Esophagus mucosa (tissue), 1 donor: ENCODE results near the gene FAM110D. TPM values are rescaled to one million over a fixed set of nuclear protein-coding genes. Genes with fewer than 3 reads are reported as not detected.

Source experiments
- ATAC-seq: fragments of 200-7000 bp; cut with Tn5 transposase; one replicate; pipeline ENCODE4 v1.9.1; 2020
- total RNA-seq: library from RNA; stranded (reverse); gene quantifications from one replicate; pipeline ENCODE4 v1.2.4, GENCODE V29; 2023
- donor health status: DM: yes; HTN: yes; CAD: no.

The FAM110D gene
- 0.68 TPM for total RNA-seq

DNA sequence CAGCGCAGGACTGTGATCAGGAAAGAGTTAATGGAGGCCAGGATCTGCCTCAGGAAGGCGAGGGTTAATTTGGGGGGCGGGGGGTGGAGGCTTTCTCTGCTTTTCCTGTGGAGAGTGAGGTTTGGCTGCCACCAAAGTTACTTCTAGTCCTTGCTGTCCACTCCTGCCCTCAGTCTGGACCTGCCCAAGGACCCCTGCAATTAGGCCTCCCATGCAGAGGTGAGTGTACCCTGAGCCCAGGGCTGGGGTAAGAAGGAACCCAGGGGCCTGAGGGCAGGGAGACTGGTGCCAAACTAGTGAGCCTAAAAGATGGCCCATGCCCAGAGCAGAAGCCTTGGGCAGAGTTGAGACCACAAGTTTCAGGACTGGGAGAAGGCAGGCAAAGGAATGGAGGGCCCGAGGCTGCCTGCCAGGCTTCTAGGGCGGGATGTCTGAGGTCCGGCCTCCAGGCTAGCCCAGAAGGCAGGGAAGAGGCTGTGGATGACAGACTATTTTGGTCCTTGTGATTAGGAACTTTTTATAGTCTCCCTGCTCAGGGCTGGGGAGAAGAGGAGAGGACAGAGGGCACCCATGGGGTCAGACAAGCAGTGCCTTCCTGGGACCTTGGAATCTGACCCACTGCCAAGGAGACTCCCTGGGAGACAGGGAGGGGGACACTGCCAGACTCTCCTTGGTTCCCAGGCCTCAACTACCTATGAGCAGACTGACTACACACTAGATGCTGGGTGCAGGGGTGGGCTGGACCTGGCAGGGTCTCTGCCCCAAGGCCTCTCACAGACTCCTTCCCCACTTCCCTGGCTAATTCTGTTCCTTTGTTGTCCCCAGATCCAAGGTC, at the start of gene FAM110D:
Gene FAM110D, plus strand, starts transcription at position 172 of the 835 bp plus-strand sequence. CDS start 2,213 bp downstream, outside the sequence.
- ATAC-seq: no peak

DNA sequence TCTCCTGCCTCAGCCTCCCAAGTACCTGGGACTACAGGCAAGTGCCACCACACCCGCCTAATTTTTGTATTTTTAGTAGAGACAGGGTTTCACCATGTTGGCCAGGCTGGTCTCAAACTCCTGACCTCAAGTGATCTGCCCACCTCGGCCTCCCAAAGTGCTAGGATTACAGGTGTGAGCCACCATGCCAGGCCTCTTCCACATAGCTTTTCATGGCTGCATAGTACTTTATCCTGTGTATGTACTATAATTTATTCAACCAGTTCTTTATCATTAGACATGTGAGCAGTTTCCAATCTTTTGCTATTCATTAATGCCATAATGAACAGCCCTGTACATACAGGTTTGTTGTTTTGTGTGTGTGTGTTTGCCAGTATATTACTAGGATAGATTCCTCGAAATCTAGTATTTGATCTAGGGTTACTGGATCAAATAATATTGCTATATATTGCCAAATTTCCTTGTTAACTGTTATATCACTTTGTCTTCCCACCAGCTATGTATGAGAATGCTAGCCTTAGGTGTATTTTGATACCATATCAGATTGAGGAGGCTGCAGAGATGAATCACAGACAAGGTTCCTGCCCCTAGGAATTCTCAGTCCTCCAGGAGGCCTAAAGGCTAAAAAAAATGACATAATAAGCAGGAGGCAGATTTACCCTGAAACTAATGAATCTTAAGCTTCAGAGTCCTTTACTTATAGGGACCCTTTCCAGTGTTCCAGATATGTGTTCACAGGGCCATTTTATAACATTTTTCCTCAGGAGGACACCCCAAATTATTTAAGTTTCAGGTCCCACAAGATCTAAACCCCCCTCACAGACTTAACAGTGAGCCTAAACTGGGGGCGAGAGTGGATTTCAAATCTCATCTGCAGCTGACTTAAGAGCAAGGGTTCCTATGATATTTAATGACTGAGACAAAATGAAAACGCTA, 49.4 kb upstream of the FAM110D start:
- no peak for ATAC-seq

GRCh38 chr1:26110731-26111529, 47.9 kb upstream of the FAM110D start:
- peak; percentile 74 for ATAC-seq

DNA sequence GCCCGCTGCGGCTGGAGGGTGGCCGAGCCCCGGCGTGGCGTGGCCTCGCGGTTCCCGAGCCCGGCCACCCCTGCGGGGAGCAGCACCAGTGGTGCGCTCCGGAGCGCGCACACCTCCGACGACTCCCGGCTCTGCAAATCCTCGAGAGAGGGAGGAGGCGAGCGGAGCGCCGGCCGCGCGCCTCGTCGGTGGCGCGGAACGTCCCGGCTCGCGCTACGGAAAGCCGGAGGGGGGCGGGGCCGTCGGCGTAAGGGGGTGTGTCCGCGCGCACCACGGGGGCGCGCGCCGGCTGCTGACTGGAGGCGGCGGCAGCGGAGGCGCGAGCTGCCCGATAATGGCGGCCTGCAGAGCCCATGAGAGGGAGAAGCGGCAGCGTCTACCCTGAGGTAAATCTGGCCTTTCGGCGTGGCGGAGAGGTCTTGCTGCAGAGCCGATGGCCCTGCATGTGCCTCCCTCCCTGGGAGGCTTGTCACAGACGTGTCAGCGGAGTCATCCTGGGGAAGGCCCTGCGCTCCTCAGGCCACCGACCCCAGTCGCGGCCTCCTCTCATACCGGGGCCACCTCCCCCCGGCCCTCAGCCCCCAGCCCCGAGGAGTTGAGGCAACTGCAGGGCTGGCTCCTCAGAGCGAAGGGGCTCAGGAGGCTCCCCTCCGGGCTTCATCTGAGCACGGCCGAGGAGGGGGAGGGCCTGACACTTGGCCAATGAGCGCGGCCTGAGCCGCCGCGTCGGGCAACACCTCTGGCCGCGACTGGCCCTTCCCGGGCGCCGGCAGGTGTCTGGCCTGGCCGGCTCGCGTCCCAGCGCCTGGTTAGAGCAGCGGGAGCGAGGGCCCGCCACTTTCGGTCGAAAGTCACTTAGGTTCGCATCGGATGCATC, 47.1 kb upstream of the FAM110D start, which contains the start of gene PDIK1L:
Gene PDIK1L, plus strand, starts transcription at position 295 of the 877 bp plus-strand sequence. CDS start 2,485 bp downstream, outside the sequence.
- ATAC-seq: peak; percentile 93

- ATAC-seq: peak; percentile 19
Observed at GRCh38 chr1:26112407-26112775, 46.5 kb upstream of the FAM110D start.

DNA sequence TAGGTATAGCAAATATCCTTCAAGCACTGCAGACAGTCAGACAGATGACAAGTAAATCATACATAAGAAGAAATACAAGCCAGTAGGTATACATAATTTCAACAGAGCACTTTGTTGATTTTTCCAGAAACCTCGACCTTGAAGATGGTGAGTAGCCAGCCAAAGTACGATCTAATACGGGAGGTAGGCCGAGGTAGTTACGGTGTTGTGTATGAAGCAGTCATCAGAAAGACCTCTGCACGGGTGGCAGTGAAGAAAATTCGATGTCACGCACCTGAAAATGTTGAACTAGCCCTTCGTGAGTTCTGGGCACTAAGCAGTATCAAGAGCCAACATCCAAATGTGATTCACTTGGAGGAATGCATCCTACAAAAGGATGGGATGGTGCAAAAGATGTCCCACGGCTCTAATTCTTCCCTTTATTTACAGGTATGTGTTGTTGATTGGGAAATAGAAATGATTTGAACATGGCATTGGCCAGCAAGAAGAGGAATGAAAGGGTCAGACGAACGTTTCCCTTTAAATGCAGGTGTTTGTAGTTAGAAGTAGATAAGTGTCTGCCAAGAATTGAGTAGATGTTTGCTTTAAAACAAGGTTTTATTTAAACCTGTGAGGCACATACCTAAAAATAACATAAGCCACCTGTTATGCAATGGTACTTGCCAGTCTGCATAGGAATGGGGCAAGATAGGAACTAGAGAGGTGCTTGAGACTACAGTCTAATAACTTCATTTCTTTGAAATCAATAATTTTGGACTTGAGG, 44.5 kb upstream of the FAM110D start:
- ATAC-seq: no peak

- no peak for ATAC-seq
Observed at GRCh38 chr1:26119892-26120608, 38.8 kb upstream of the FAM110D start.

DNA sequence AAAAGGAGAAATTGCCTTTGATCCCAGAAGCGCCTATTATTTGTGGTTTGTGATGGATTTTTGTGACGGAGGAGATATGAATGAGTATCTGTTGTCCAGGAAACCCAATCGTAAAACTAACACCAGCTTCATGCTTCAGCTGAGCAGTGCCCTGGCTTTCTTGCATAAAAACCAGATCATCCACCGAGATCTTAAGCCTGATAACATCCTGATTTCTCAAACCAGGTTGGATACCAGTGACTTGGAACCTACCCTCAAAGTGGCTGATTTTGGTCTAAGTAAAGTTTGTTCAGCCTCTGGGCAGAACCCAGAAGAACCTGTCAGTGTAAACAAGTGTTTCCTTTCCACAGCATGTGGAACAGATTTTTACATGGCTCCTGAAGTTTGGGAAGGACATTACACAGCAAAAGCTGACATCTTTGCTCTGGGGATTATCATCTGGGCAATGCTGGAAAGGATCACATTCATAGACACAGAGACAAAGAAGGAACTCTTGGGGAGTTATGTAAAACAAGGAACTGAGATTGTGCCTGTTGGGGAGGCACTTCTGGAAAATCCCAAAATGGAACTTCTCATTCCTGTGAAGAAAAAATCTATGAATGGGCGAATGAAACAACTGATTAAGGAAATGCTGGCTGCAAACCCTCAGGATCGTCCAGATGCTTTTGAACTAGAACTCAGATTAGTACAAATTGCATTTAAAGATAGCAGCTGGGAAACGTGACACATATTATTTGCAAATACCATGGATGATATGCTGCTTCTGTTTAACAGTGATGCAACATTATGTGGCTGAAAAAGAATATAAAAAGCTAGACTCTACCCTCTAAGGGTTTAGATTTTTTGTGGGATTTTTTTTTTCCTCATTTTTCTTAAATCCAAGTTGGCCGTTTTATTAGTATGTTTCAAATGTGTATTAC, 36.8 kb upstream of the FAM110D start:
- ATAC-seq: no peak

- peak; percentile 58 for ATAC-seq
Observed at GRCh38 chr1:26122988-26123973, 35.6 kb upstream of the FAM110D start.

GRCh38 chr1:26124418-26125331, 34.2 kb upstream of the FAM110D start:
- no peak for ATAC-seq

DNA sequence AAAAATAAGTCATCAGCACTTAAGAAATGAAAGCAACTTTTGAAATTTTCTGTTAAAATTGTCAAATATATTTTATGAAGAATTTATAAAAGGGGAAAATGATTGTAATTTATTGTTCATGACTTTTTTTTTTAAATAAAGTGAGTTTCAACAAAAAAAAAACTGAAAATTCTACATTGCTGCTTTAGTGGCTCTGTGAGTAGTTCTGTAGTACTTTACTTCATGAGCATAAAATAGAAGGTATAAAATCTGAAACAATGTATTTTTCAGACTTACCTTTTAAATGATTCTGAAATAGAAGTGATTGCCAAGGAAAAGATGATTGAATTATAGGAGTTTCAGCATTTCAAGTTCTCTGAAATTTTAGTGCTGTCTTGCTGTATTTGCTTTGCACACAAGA, 33.5 kb upstream of the FAM110D start:
- no peak for ATAC-seq

- no peak for ATAC-seq
Observed at GRCh38 chr1:26125946-26126320, 32.9 kb upstream of the FAM110D start.

DNA sequence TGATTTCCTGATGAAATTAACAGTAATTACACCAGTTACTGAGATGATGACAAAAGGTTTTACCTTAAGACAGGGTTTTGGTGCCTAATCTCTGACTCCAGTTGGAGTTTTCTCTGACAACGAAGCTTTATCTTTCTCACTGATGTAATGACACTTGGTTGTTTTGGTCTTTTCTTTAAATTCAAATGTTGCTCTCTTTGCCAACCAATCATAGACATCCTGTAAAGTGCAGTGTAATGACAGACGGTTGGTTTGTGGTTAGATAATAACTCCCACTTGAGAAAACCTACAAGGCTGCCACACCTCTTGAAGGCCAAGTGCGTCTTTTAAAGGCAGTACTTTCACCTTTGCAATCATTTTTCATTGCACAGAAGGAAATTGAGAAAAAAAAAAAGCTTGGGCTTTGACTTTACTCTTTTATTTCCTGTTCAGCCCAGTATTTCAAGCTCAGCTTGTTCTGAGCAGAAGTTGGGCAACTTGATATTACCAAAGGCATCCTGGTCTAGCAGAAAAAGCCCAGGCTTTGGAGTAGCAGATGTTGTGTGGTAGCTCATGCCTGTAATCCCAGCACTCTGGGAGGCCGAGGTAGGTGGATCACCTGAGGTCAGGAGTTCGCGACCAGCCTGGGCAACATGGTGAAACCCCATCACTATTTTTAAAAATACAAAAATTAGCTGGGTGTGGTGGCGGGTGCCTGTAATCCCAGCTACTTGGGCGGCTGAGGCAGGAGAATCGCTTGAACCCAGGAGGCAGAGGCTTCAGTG, 32.4 kb upstream of the FAM110D start:
- ATAC-seq: peak; percentile 93

GRCh38 chr1:26127235-26128163, 31.4 kb upstream of the FAM110D start:
- ATAC-seq: peak; percentile 36
